AG09309 (cell line): ENCODE results near the gene PRICKLE1.

Experiments used
- DNase-seq: peaks from one replicate; pipeline ENCODE4 v3.0.0-alpha.2; 2010; ENCODE audit warnings: low read depth
- H3K4me3 ChIP-seq: 2 replicates; pipeline ENCODE4 v1.5.1; 2011; ENCODE audit warnings: mild to moderate bottlenecking, low read depth, low read length, moderate library complexity; ENCODE audit not compliant: control insufficient read depth
- TF ChIP-seq, protein P1 (sequence below): IDR thresholded peaks from 2 replicates; pipeline ENCODE4 v1.5.1; 2011; ENCODE audit warnings: mild to moderate bottlenecking, low read depth, low read length, inconsistent platforms; ENCODE audit not compliant: insufficient read depth, control insufficient read depth; ENCODE audit errors: missing control alignments

Gene PRICKLE1

DNA sequence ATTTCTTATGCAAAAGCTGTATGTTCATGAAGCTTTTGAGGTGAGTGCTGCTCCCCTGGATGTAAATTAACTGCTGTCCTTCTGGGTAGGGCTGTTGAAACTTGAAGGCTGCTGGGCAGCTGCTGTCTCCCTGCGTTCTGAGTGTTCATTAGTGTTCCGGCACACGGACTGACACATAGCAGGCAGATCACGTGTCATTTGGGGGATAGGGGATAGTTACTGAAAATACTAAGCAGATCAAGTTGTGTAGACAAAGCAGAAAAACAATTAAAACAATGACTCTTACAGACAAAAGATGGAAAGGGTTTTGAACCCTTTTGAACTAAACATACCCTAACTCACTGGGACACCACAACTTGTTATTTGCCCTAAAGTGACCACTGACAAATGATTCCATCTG lies 82.5 kb downstream of the PRICKLE1 start:
- no peak overlapping the region for H3K4me3 ChIP-seq
- no peak for DNase-seq
- TF ChIP-seq, protein P1, sequence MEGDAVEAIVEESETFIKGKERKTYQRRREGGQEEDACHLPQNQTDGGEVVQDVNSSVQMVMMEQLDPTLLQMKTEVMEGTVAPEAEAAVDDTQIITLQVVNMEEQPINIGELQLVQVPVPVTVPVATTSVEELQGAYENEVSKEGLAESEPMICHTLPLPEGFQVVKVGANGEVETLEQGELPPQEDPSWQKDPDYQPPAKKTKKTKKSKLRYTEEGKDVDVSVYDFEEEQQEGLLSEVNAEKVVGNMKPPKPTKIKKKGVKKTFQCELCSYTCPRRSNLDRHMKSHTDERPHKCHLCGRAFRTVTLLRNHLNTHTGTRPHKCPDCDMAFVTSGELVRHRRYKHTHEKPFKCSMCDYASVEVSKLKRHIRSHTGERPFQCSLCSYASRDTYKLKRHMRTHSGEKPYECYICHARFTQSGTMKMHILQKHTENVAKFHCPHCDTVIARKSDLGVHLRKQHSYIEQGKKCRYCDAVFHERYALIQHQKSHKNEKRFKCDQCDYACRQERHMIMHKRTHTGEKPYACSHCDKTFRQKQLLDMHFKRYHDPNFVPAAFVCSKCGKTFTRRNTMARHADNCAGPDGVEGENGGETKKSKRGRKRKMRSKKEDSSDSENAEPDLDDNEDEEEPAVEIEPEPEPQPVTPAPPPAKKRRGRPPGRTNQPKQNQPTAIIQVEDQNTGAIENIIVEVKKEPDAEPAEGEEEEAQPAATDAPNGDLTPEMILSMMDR = no peak

DNA sequence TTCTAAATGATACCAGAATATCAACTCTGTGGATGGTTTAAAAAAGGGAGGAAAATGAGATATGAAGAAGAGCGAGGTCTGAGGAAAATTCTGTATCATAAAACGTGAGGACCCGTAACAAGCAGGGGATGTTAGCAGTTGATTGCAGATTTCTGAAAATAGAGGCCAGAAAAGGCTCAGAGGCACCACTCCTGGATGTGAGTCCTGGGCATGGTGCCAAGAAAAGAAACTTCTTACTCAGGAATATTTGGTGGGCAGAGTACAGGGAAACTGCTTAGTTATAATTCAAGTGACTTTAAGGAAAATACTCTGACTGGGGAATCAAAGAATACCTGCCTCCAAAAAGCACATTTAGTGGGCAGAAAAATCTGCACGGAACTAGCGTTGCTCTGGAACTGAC lies 85.5 kb downstream of the PRICKLE1 start:
- TF ChIP-seq, protein P1 = no peak
- no peak for DNase-seq
- H3K4me3 ChIP-seq = no peak overlapping the region

DNA sequence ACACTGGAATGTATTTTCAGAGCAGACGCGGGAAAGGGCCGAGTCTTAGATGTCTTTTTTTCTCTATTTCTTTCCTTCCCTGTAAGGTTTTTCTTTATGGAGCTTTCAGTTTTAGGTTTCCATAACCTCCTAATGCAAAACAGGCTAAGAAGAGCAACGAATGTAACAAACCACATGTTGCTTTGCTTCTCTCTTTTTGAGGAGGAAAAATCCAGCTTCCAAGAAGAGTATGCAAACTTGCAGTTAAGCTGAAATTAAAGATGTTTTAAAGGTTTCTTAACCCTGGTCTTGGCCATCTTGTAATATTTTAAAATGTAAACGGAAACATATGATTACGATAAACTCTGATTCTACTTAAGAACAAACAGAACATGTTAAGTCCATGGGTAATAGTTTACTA lies 86.9 kb downstream of the PRICKLE1 start:
- no peak overlapping the region for H3K4me3 ChIP-seq
- TF ChIP-seq, protein P1 = no peak
- no peak for DNase-seq

DNA sequence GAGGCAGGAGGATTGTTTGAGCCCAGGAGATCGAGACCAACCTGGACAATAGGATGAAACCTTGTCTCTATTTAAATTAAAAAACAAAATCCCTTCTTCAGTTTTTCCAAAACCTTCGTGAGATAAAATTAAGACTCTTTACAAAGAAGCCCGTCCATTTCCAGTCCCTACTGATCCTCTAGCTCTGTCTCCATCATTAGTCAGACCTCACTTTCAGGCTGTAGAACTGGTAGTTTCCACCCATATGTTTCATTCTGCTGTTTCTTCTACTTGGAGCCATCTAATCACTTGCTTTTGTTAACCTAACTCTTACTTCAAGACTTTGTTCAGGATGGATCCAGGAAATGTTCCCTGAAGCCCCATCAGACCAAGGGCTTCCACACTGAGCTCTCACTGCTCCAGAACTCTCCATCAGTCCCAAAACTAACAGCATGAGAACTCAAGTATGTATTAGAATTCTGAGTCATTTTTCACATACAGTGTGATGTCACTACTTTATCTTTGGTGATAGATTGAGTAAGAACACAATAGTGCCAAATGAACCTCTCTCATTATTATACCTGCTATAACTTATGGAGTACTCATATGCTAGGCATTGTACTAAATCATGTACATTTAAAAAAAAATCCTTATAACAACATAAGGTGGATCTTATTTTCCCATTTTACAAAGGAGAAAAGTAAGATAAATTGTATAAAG lies 90.8 kb downstream of the PRICKLE1 start:
- TF ChIP-seq, protein P1 = no peak
- DNase-seq = no peak
- no peak overlapping the region for H3K4me3 ChIP-seq

DNA sequence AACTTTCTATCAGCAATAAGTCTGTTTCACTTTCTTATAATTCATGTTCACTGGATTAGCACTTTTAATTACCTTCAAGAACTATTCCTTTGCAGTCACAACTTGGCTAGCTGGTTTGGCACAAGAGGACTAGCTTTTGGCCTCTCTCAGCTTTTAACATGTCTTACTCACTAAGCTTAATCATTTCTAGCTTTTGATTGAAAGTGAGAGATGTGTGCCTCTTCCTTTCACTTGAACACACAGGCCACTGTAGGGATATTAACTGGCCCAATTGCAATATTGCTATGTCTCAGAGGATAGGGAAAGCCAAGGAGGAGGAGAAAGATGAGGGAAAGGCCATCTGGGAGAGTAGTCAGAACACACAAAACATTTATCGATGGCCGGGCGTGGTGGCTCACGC lies 92.7 kb downstream of the PRICKLE1 start:
- no peak for DNase-seq
- H3K4me3 ChIP-seq = no peak overlapping the region
- TF ChIP-seq, protein P1 = no peak

DNA sequence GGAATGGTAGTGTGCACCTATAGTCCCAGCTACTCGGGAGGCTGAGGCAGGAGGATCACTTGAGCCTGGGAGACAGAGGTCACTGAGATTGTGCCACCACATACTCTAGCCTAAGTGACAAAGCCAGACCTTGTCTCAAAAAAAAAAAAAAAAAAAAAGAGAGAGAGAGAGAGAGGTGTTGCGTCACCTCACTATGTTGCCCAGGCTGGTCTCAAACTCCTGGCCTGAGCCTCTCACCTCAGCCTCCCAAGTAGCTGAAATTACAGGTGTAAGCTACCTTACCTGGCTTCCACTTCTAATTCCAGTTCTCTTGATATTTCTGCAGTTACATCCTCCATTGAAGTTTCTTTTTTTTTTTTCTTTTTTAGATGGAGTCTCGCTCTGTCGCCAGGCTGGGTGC lies 94.3 kb downstream of the PRICKLE1 start:
- no peak overlapping the region for H3K4me3 ChIP-seq
- TF ChIP-seq, protein P1 = no peak
- DNase-seq = no peak

DNA sequence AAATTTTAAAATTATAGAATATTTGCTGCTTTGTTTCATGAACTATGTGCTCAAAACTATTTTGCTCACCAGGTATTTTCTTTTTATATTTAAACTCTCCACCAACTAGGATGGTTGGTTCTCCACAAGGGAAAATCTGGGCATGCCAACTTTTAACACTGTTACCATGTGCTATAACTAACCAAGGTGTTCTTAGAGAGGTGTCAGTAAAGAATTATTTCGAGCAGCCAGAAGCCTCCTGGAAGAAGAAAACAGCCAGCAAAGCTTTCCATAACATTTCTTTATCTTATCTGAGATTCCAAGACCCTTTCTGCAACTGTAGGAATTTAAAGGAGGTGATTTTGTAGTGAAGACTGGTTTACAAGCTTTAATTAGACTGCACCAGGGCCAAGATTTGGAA lies 97.3 kb downstream of the PRICKLE1 start:
- no peak overlapping the region for H3K4me3 ChIP-seq
- TF ChIP-seq, protein P1 = no peak
- DNase-seq = no peak
